ENCODE results near the gene DLG5.

Gene DLG5

GRCh38 chr10:77833792-77834191 lies 92.8 kb downstream of the DLG5 start:
- in situ Hi-C loops (cut with MboI; ENCODE audit: low sequenced_read_pairs, unreplicated experiment) = no loop called here
- DNase-seq (ENCODE audit: low spot score) = no peak
- TF ChIP-seq CTCF (IDR thresholded peaks at IDR 0.05; ENCODE audit: borderline replicate concordance, control extremely low read depth, extremely low read depth, insufficient read depth, missing control alignments) = no peak

- no peak for DNase-seq (ENCODE audit: low spot score)
- no peak for TF ChIP-seq CTCF (IDR thresholded peaks at IDR 0.05; ENCODE audit: borderline replicate concordance, control extremely low read depth, extremely low read depth, insufficient read depth, missing control alignments)
- in situ Hi-C loops (cut with MboI; ENCODE audit: low sequenced_read_pairs, unreplicated experiment) = no loop called here
Measured at GRCh38 chr10:77833225-77833624, 93.3 kb downstream of the DLG5 start.

- in situ Hi-C loops (cut with MboI; ENCODE audit: low sequenced_read_pairs, unreplicated experiment) = no loop called here
- no peak for TF ChIP-seq CTCF (IDR thresholded peaks at IDR 0.05; ENCODE audit: borderline replicate concordance, control extremely low read depth, extremely low read depth, insufficient read depth, missing control alignments)
- no peak for DNase-seq (ENCODE audit: low spot score)
Measured at GRCh38 chr10:77832238-77832637, 94.3 kb downstream of the DLG5 start.

GRCh38 chr10:77829356-77829755 lies 97.2 kb downstream of the DLG5 start:
- no peak for TF ChIP-seq CTCF (IDR thresholded peaks at IDR 0.05; ENCODE audit: borderline replicate concordance, control extremely low read depth, extremely low read depth, insufficient read depth, missing control alignments)
- no peak for DNase-seq (ENCODE audit: low spot score)
- in situ Hi-C loops (cut with MboI; ENCODE audit: low sequenced_read_pairs, unreplicated experiment) = no loop called here

GRCh38 chr10:77828377-77828776 lies 98.2 kb downstream of the DLG5 start:
- in situ Hi-C loops (cut with MboI; ENCODE audit: low sequenced_read_pairs, unreplicated experiment) = no loop called here
- no peak for DNase-seq (ENCODE audit: low spot score)
- no peak for TF ChIP-seq CTCF (IDR thresholded peaks at IDR 0.05; ENCODE audit: borderline replicate concordance, control extremely low read depth, extremely low read depth, insufficient read depth, missing control alignments)

GRCh38 chr10:77827366-77827765 lies 99.2 kb downstream of the DLG5 start:
- DNase-seq (ENCODE audit: low spot score) = no peak
- in situ Hi-C loops (cut with MboI; ENCODE audit: low sequenced_read_pairs, unreplicated experiment) = no loop called here

More at GRCh38 chr10:77827366-77827765, 99.2 kb downstream of the DLG5 start:
- no peak for TF ChIP-seq CTCF (IDR thresholded peaks at IDR 0.05; ENCODE audit: borderline replicate concordance, control extremely low read depth, extremely low read depth, insufficient read depth, missing control alignments)
